B cell (primary cell): ENCODE measurements around the gene SERBP1. TPM values are rescaled to one million over a fixed set of nuclear protein-coding genes. Genes with fewer than 3 reads are reported as not detected.

Experiments
- ATAC-seq: fragments of 200-7000 bp; cut with Tn5 transposase; one replicate; pipeline ENCODE4 v1.10.0; 2021; ENCODE audit warnings: low read depth, mild to moderate bottlenecking, moderate number of reproducible peaks, moderate library complexity
- CTCF ChIA-PET: fragments of 350-600 bp; sonication (Branson Sonifier 250); formaldehyde crosslinking; loops from one replicate; lab custom pipeline; 2021; ENCODE audit warnings: antibody characterized with exemption, inconsistent platforms; lab: Charles Lee
- POLR2A ChIA-PET: fragments of 350-600 bp; sonication (Branson Sonifier 250); formaldehyde crosslinking; loops from one replicate; lab custom pipeline; 2021; ENCODE audit warnings: antibody characterized with exemption; lab: Charles Lee
- DNase-seq: peaks from one replicate; pipeline ENCODE4 v3.0.0; 2013
- H2AFZ ChIP-seq: 2 replicates; pipeline ENCODE4 v1.6.1; 2012; ENCODE audit warnings: mild to moderate bottlenecking, low read depth, low read length; ENCODE audit not compliant: insufficient read depth, poor library complexity, severe bottlenecking
- H3K27ac ChIP-seq, 2 donors: 1 replicate in 1 of 2; 2 replicates in 1 of 2; pipeline ENCODE4 v1.5.1; 2012 to 2013; ENCODE audit warnings: low read length in 2 of 2, mild to moderate bottlenecking in 2 of 2, moderate library complexity in 1 of 2
- H3K27me3 ChIP-seq, 4 experiments: fragments of 200-600 bp in 1 of 4; sonication (generic) in 1 of 4; replicated peaks in 1 of 4; 1 replicate in 2 of 4; 2 replicates in 2 of 4; pipeline versions ENCODE4 v1.6.1 to v1.7.0; 2013 to 2016; ENCODE audit warnings: low read length in 3 of 4, mild to moderate bottlenecking in 2 of 4, mixed read lengths in 1 of 4, moderate library complexity in 1 of 4; ENCODE audit not compliant: insufficient read depth in 4 of 4, control insufficient read depth in 3 of 4; ENCODE audit errors: control extremely low read depth in 1 of 4
- H3K36me3 ChIP-seq, 2 experiments: replicated peaks in 1 of 2; 1 replicate in 1 of 2; 2 replicates in 1 of 2; pipeline versions ENCODE4 v1.6.1 to v1.7.1; 2013; ENCODE audit warnings: low read length in 1 of 2; ENCODE audit not compliant: insufficient read depth in 2 of 2, control insufficient read depth in 1 of 2; ENCODE audit errors: control extremely low read depth in 1 of 2, extremely low read depth in 1 of 2
- H3K4me1 ChIP-seq, 2 donors: fragments of 200-600 bp in 1 of 2; sonication (generic) in 1 of 2; 1 replicate in 1 of 2; 2 replicates in 1 of 2; pipeline versions ENCODE4 v1.5.1 to v1.6.1; 2013 to 2017; ENCODE audit warnings: low read length in 2 of 2; ENCODE audit not compliant: control insufficient read depth in 2 of 2, insufficient read depth in 2 of 2
- H3K4me2 ChIP-seq: replicated peaks from 2 replicates; pipeline ENCODE3; 2012; ENCODE audit warnings: mild to moderate bottlenecking, low read depth, low read length; ENCODE audit not compliant: poor library complexity, severe bottlenecking
- H3K4me3 ChIP-seq, 5 experiments: fragments of 200-600 bp in 1 of 5; sonication (generic) in 1 of 5; 1 replicate in 3 of 5; 2 replicates in 2 of 5; pipeline versions ENCODE4 v1.5.1 to v1.7.0; 2011 to 2016; ENCODE audit warnings: low read length in 4 of 5, mild to moderate bottlenecking in 4 of 5, low read depth in 2 of 5, control low read depth in 1 of 5, moderate library complexity in 1 of 5; ENCODE audit not compliant: insufficient read depth in 1 of 5; ENCODE audit errors: control extremely low read depth in 1 of 5, extremely low read depth in 1 of 5
- H3K79me2 ChIP-seq: fragments of 200-600 bp; sonication (generic); one replicate; pipeline ENCODE4 v1.6.0; 2016; ENCODE audit warnings: low read length; ENCODE audit not compliant: control insufficient read depth, insufficient read depth
- H3K9ac ChIP-seq: fragments of 200-600 bp; sonication (generic); 2 replicates; pipeline ENCODE4 v1.6.1; 2017; ENCODE audit warnings: mild to moderate bottlenecking, low read length, moderate library complexity
- H3K9me3 ChIP-seq, 3 donors: one replicate each; pipeline versions ENCODE4 v1.6.1 to v1.7.1; 2013; ENCODE audit warnings: low read length in 2 of 3; ENCODE audit not compliant: control insufficient read depth in 2 of 3, insufficient read depth in 1 of 3; ENCODE audit errors: control extremely low read depth in 1 of 3
- H4K20me1 ChIP-seq: 2 replicates; pipeline ENCODE4 v1.6.0; 2012; ENCODE audit warnings: mild to moderate bottlenecking, low read length; ENCODE audit not compliant: insufficient read depth, control insufficient read depth, poor library complexity, severe bottlenecking
- H3K27ac Mint-ChIP-seq: one replicate; pipeline ENCODE4 v1.8.0; 2021; ENCODE audit warnings: mixed read lengths
- H3K27me3 Mint-ChIP-seq: one replicate; pipeline ENCODE4 v1.8.0; 2021; ENCODE audit warnings: mixed read lengths
- H3K4me1 Mint-ChIP-seq: one replicate; pipeline ENCODE4 v1.8.0; 2021; ENCODE audit warnings: mixed read lengths
- H3K4me3 Mint-ChIP-seq: one replicate; pipeline ENCODE4 v1.8.0; 2021; ENCODE audit warnings: mixed read lengths
- H3K9me3 Mint-ChIP-seq: one replicate; pipeline ENCODE4 v1.8.0; 2022; ENCODE audit warnings: mixed read lengths; ENCODE audit not compliant: insufficient read depth
- CTCF ChIP-seq: fragments of 200-600 bp; IDR thresholded peaks from one replicate; pipeline ENCODE4 v1.8.0; 2022; ENCODE audit warnings: antibody characterized with exemption, mild to moderate bottlenecking
- EZH2 ChIP-seq: IDR thresholded peaks from 2 replicates; pipeline ENCODE4 v1.6.1; 2012; ENCODE audit warnings: borderline replicate concordance, low read depth, mild to moderate bottlenecking, moderate library complexity, low read length; ENCODE audit not compliant: insufficient read depth, poor library complexity, severe bottlenecking
- WGBS: methylation state at CpG from one replicate; pipeline ENCODE4 v1.1.5; 2013; ENCODE audit warnings: missing lambda C conversion rate; ENCODE audit not compliant: insufficient coverage; 5-methylcytosine and 5-hydroxymethylcytosine counted together
- intact Hi-C: fragments of 100-400 bp; cut with micrococcal nuclease; formaldehyde crosslinking; loops from one replicate; pipeline ENCODE4 v1.10.0; 2022
- polyA plus RNA-seq: library from polyadenylated mRNA; depleted of rRNA; stranded (reverse); fragments of >200 nt; gene quantifications from 2 replicates; pipeline ENCODE4 v1.2.3, GENCODE V29; 2012
- total RNA-seq, 2 donors: library from RNA; stranded (reverse); fragments of 120-200 nt in 1 of 2; gene quantifications; 1 replicate in 1 of 2; 2 replicates in 1 of 2; pipeline versions ENCODE4 v1.2.3 to v1.2.4, GENCODE V29; 2013 to 2022

Gene SERBP1
- total and polyA plus RNA-seq, 2 donors (not counting 1 experiment from before 2014, with no cell fraction given): 21.0 to 142 TPM

GRCh38 chr1:67405473-67406245, 24.5 kb downstream of the SERBP1 start:
- no peak for TF ChIP-seq CTCF
- TF ChIP-seq EZH2: no peak
- peaks cover 2% of the 10 kb centered on the region for H3K4me1 Mint-ChIP-seq
- H3K79me2 ChIP-seq: no peaks in the 10 kb centered on the region
- H3K27ac Mint-ChIP-seq: no peak overlapping the region
- H3K4me3 Mint-ChIP-seq: no peak overlapping the region
- POLR2A ChIA-PET: no interaction called here
- no peaks in the 10 kb centered on the region for H3K9me3 ChIP-seq
- intact Hi-C loops: no loop called here
- CTCF ChIA-PET: no interaction called here
- no peaks in the 10 kb centered on the region for H3K9me3 Mint-ChIP-seq
- ATAC-seq (no peak), DNase-seq (no peak)
- H3K27me3 Mint-ChIP-seq: no peaks in the 10 kb centered on the region
- peaks cover 2 to 4% of the 10 kb centered on the region in 2 experiments for H3K36me3 ChIP-seq
- no peak overlapping the region for H2AFZ ChIP-seq
- H3K4me3 ChIP-seq: no peak overlapping the region
- no peak overlapping the region for H3K27ac ChIP-seq
- no peaks in the 10 kb centered on the region for H3K4me1 ChIP-seq
- WGBS: 92% methylated on average over 1 of the region's 3 CpGs
- no peaks in the 10 kb centered on the region for H4K20me1 ChIP-seq
- H3K9ac ChIP-seq: no peak overlapping the region
- H3K27me3 ChIP-seq: no peaks in the 10 kb centered on the region
- no peak overlapping the region for H3K4me2 ChIP-seq

GRCh38 chr1:67404212-67404620, 26.0 kb downstream of the SERBP1 start:
- H2AFZ ChIP-seq: no peak overlapping the region
- Mint-ChIP-seq H3K4me3 (no peak overlapping the region), H3K27ac (no peak overlapping the region), H3K9me3 (no peaks in the 10 kb centered on the region), H3K27me3 (no peaks in the 10 kb centered on the region), H3K4me1 (no peaks in the 10 kb centered on the region)
- H3K79me2 ChIP-seq: no peaks in the 10 kb centered on the region
- H3K9me3 ChIP-seq: no peaks in the 10 kb centered on the region
- no peaks in the 10 kb centered on the region for H4K20me1 ChIP-seq
- TF ChIP-seq CTCF: no peak
- ATAC-seq: no peak
- no peak overlapping the region for H3K9ac ChIP-seq
- H3K4me3 ChIP-seq: no peak overlapping the region
- peaks cover 0 to 2% of the 10 kb centered on the region in 2 experiments for H3K36me3 ChIP-seq
- no peaks in the 10 kb centered on the region for H3K27me3 ChIP-seq
- ChIA-PET CTCF (no interaction called here), POLR2A (no interaction called here)
- no peaks in the 10 kb centered on the region for H3K4me1 ChIP-seq
- no peak overlapping the region for H3K27ac ChIP-seq
- DNase-seq: no peak
- 100% methylated on average over 2 of the region's 5 CpGs for whole genome bisulfite sequencing
- H3K4me2 ChIP-seq: no peak overlapping the region
- intact Hi-C loops: no loop called here
